ENCODE data around the gene RHOA. TPM values are rescaled to one million over a fixed set of nuclear protein-coding genes. Genes with fewer than 3 reads are reported as not detected.
"Not testable (repeated sequence)": the region's sequence is repeated elsewhere in the genome, so short reads cannot be mapped to it uniquely, and the experiment has no call there.

RHOA gene
- total RNA-seq, 2 experiments from 2014 or later: 518 to 520 TPM

DNA sequence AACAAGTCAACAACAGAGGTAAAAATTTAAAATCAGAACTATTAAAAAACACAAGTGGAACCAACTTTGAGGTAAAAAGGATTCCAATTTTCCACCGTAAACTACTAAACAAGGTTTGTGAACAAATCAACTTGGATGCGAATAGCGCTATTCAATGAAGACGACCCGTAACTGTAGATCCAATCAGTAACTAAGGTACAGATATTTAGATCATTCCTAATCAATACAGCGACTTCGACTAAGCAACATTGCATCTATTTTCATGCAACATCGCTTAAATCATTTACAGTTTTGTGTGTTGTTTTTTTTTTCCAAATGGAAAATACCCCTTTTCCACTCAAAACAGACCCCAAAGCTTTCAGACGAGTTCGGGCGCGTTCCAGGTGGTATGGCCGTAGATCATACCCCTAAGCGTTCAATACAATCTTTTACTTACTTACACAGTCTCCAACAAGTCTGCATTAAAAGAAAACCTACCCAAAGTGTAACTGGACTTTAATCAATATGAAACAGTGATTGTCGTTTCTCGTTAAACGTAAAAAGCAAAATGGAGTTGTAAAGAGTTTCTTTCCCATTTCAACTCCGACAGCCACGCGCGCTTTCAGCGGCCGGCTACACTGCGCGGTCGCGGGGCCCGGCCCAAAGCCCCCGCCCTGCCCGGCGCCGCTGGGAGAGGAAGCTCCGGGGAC is 786 bp downstream of the RHOA start:
- peak overlapping the region; percentile 86 for H3K4me3 Mint-ChIP-seq

DNA sequence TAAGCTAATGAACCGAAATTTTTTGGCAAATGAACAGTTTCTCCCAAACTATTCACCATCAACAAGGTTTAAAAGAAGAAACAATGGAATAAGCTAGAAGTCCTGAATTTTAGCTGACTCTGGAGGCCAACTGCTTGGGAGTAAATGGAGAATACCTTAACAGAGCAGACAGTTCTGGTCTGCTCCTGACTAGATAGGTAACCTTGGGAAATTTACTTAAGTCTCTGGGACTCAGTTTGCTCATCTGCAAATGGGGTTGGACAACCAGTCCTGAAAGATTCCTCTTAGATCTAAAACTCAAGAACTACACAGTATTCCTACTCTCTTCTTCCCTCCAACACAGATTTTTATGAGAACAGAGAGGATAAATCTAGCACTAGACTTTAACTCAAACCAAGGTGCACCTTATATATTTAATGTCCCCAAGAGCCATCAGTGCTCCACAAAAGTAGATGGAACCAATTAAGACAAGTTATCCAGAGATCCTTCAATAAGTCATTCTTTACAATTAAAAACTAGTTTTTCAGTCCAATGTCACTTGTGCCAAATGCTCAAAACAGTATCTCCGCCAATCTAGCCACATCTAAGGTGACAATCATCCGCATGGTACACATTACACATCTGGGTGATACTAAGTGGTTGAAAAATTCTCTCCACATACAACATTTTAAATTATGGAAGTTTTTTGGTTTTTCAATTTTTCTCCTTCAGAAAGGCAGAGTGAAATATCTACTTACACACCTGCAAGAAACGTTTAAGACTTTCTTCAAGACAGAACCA is 1.5 kb downstream of the RHOA start:
- ChIA-PET CTCF (interaction anchor here (1.5 to 4.0 kb wide), 2 partner anchors 33 to 70 kb away, joined by 4 to 21 read pairs; partner anchors contain the start of gene USP4), POLR2A (interaction anchor here (0.6 to 7.1 kb wide), 8 partner anchors 16 to 748 kb away, joined by 3 to 107 read pairs (median 5); partner anchors contain the start of genes CELSR3, GPX1, NICN1 and USP4)
- Mint-ChIP-seq H3K36me3 (ENCODE audit: low read depth) (peaks cover 55% of the 10 kb centered on the region), H3K4me1 (ENCODE audit: low read depth) (peaks cover 61% of the 10 kb centered on the region), H3K4me3 (peak overlapping the region; percentile 86), H3K27ac (peak overlapping the region; percentile 95), H3K9me3 (ENCODE audit: insufficient read depth) (no peaks in the 10 kb centered on the region), H3K27me3 (ENCODE audit: low read depth) (peaks cover 1% of the 10 kb centered on the region)
- DNase-seq: no peak
- ATAC-seq: no peak

More for the DNA sequence above, 786 bp downstream of the RHOA start:
- peaks cover 55% of the 10 kb centered on the region for H3K36me3 Mint-ChIP-seq (ENCODE audit: low read depth)
- ChIA-PET CTCF (interaction anchor here (1.2 to 1.9 kb wide), 2 partner anchors 38 to 71 kb away, joined by 4 to 16 read pairs; partner anchors contain the start of gene USP4), POLR2A (interaction anchor here (0.6 to 7.1 kb wide), 17 partner anchors 9 to 748 kb away, joined by 3 to 107 read pairs (median 5); partner anchors contain the start of genes CELSR3, GPX1, NICN1 and QRICH1)
- H3K27ac Mint-ChIP-seq: peak overlapping the region; percentile 95
- no peak for ATAC-seq
- DNase-seq: no peak
- H3K27me3 Mint-ChIP-seq (ENCODE audit: low read depth): peaks cover 1% of the 10 kb centered on the region
- H3K4me1 Mint-ChIP-seq (ENCODE audit: low read depth): peaks cover 61% of the 10 kb centered on the region
- H3K9me3 Mint-ChIP-seq (ENCODE audit: insufficient read depth): no peaks in the 10 kb centered on the region

DNA sequence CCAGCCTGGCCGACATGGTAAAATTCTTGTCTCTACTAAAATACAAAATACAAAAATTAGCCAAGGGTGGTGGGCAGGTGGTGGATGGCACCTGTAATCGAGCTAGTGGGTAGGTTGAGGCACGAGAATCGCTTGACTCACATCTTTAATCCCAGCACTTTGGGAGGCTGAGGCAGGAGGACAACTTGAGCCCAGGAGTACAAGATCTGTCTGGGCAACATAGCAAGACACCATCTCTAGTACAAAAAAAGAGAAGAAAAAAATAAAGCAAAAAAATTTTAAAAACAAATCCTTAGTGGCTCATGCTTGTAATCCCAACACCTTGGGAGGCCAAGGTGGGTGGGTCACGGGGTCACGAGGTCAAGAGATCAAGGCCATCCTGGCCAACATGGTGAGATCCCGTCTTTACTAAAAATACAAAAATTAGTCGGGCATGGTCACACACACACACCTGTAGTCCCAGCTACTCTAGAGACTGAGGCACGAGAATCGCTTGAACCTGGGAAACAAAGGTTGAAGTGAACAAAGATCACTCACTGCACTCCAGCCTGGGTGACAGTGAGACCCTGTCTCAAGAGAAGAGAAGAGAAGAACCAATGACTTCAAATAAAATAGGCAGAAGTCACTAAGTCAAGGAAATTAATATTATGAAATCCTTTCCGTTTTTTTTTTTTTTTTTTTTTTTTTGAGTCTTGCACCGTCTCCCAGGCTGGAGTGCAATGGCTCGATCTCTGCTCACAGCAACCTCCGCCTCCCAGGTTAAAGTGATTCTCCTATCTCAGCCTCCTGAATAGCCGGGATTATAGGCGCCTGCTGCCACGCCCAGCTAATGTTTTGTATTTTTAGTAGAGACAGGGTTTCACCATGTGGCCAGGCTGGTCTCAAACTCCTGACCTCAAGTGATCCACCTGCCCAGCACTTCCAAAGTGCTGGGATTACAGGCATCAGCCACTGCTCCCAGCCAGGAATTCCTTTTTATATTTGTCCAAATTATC is 4.9 kb downstream of the RHOA start:
- peaks cover 50% of the 10 kb centered on the region for H3K36me3 Mint-ChIP-seq (ENCODE audit: low read depth)
- H3K9me3 Mint-ChIP-seq (ENCODE audit: insufficient read depth): no peaks in the 10 kb centered on the region
- POLR2A ChIA-PET: interaction anchor here (0.6 kb wide), 1 partner anchor 83 kb away, joined by 3 read pairs; no protein-coding TSS in a partner anchor
- peaks cover 42% of the 10 kb centered on the region for H3K4me1 Mint-ChIP-seq (ENCODE audit: low read depth)
- H3K27ac Mint-ChIP-seq: peak overlapping the region; percentile 76
- no peak for ATAC-seq
- no peak overlapping the region for H3K4me3 Mint-ChIP-seq
- CTCF ChIA-PET: interaction anchor here (1.1 to 4.0 kb wide), 3 partner anchors 29 to 236 kb away, joined by 3 to 21 read pairs (median 3); partner anchors contain the start of genes KLHDC8B and USP4
- H3K27me3 Mint-ChIP-seq (ENCODE audit: low read depth): no peaks in the 10 kb centered on the region
- no peak for DNase-seq

DNA sequence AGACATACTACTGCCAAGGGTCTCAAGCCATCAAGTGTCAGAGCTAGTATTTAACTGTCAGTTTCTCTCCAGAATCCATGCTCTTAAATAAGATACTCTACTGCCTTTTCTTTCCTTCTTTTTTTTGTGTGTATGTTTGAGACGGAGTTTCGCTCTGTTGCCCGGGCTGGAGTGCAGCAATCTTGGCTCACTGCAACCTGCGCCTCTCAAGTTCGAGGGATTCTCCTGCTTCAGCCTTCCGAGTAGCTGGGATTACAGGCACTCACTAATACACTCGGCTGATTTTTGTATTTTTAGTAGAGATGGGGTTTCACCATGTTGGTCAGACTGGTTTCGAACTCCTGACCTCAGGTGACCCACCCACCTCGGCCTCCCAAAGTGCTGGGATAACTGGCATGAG is 6.2 kb downstream of the RHOA start:
- not testable (repeated sequence) for H3K9me3 Mint-ChIP-seq (ENCODE audit: insufficient read depth)
- CTCF ChIA-PET: interaction anchor here (1.1 to 1.9 kb wide), 3 partner anchors 28 to 234 kb away, joined by 3 to 6 read pairs (median 3); partner anchors contain the start of genes KLHDC8B and USP4

DNA sequence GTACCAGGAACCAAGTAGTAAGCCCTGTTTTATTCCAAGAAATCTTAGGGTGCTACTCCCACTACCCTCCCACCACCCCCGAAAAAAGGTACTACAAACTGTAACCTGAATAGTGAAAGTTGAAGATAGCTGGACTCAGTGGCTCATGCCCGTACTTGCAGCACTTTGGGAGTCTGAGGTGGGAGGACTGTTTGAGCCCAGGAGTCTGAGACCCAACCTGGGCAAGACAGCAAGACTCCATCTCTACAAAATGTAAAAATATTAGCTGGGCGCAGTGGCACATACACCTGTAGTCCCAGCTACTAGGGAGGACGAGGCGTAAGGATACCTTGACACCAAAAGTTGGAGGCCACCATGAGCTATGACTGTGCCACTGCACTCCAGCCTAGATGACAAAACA is 7.9 kb downstream of the RHOA start:
- H3K27me3 Mint-ChIP-seq (ENCODE audit: low read depth): no peaks in the 10 kb centered on the region
- DNase-seq (no peak), ATAC-seq (no peak)
- H3K27ac Mint-ChIP-seq: no peak overlapping the region
- H3K4me3 Mint-ChIP-seq: no peak overlapping the region
- no peaks in the 10 kb centered on the region for H3K9me3 Mint-ChIP-seq (ENCODE audit: insufficient read depth)
- peaks cover 48% of the 10 kb centered on the region for H3K4me1 Mint-ChIP-seq (ENCODE audit: low read depth)
- CTCF ChIA-PET: interaction anchor here (1.9 kb wide), 1 partner anchor 64 kb away, joined by 6 read pairs; the partner anchor contains the start of gene USP4
- H3K36me3 Mint-ChIP-seq (ENCODE audit: low read depth): peaks cover 51% of the 10 kb centered on the region
- POLR2A ChIA-PET: interaction anchor here (1.0 kb wide), 1 partner anchor 25 kb away, joined by 4 read pairs; the partner anchor contains the start of gene NICN1

More for the DNA sequence above, 6.2 kb downstream of the RHOA start:
- H3K27me3 Mint-ChIP-seq (ENCODE audit: low read depth); DNase-seq; H3K27ac Mint-ChIP-seq; H3K4me3 Mint-ChIP-seq; ATAC-seq: not testable (repeated sequence)
- POLR2A ChIA-PET: interaction anchor here (1.3 kb wide), 1 partner anchor 30 kb away, joined by 4 read pairs; no protein-coding TSS in a partner anchor
- peaks cover 53% of the 10 kb centered on the region for H3K36me3 Mint-ChIP-seq (ENCODE audit: low read depth)
- peaks cover 51% of the 10 kb centered on the region for H3K4me1 Mint-ChIP-seq (ENCODE audit: low read depth)

DNA sequence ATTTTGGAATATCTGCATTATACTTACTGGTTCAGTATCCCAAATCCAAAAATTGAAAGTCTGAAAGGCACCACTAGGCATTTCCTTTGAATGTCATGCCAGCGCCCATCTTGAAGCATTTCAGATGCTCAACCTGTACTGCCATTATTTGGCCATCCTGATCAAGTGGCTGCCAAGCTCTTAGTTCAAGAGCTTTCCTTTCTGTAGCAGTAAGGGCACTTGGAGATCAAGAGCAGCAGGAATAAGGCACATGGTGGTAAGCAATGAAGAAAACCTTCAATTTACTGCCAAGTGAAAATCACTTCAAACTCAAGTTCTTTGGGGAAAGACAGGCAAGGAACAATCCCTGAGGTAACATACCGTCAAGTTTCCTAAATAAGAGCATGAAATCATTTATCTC is 10.0 kb downstream of the RHOA start:
- Mint-ChIP-seq H3K27me3 (ENCODE audit: low read depth) (no peaks in the 10 kb centered on the region), H3K27ac (no peak overlapping the region), H3K4me1 (ENCODE audit: low read depth) (peaks cover 48% of the 10 kb centered on the region), H3K4me3 (no peak overlapping the region), H3K9me3 (ENCODE audit: insufficient read depth) (no peaks in the 10 kb centered on the region), H3K36me3 (ENCODE audit: low read depth) (peaks cover 54% of the 10 kb centered on the region)
- no peak for ATAC-seq
- no peak for DNase-seq
- POLR2A ChIA-PET: interaction anchor here (0.7 to 1.3 kb wide), 3 partner anchors 10 to 155 kb away, joined by 3 read pairs; partner anchors contain the start of gene RHOA
- CTCF ChIA-PET: no interaction called here

DNA sequence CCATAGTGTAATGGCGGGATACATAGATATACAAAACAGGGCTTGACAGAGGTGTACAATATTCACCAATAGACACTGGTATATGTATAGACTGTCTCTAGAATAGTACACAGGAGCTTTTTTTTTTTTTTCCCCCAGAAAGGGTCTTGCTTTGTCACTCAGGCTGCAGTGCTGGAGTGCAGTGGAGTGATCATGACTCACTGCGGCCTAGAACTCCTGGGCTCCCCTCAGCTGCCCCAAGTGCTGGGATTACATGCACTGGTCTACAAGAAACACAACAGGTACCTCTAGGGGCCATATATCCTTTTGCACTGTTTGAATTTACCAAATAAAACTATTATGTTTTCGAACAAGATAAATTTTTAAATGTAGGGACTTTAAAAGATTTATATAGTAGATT is 12.3 kb downstream of the RHOA start:
- ChIA-PET POLR2A (interaction anchor here (0.8 kb wide), 1 partner anchor 12 kb away, joined by 3 read pairs; the partner anchor contains the start of genes RHOA and TCTA), CTCF (no interaction called here)
- DNase-seq (no peak), ATAC-seq (no peak)
- no peaks in the 10 kb centered on the region for H3K9me3 Mint-ChIP-seq (ENCODE audit: insufficient read depth)
- H3K4me1 Mint-ChIP-seq (ENCODE audit: low read depth): peaks cover 54% of the 10 kb centered on the region
- peaks cover 54% of the 10 kb centered on the region for H3K36me3 Mint-ChIP-seq (ENCODE audit: low read depth)
- H3K27ac Mint-ChIP-seq: no peak overlapping the region
- H3K4me3 Mint-ChIP-seq: no peak overlapping the region
- H3K27me3 Mint-ChIP-seq (ENCODE audit: low read depth): no peaks in the 10 kb centered on the region

DNA sequence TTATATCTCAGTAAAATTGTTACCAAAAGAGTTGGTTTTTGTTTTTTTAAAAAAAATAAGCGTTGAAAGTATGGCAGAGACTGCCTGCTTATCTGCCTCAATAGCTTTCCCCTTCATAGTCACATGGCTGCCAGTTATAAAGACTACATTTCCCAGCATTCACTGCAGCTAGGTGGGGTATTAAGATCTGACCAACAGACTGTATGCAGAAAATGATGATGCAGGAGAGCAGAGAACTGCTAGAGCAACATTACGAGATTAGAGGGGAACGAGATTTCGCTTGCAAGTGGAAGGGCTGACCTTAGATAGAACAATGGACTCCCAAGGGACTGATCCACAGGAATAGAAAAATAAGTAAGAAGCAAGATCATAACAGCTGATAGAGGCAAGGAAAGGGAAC is 14.3 kb downstream of the RHOA start:
- no peaks in the 10 kb centered on the region for H3K9me3 Mint-ChIP-seq (ENCODE audit: insufficient read depth)
- peaks cover 57% of the 10 kb centered on the region for H3K4me1 Mint-ChIP-seq (ENCODE audit: low read depth)
- no peak for ATAC-seq
- H3K27me3 Mint-ChIP-seq (ENCODE audit: low read depth): no peaks in the 10 kb centered on the region
- ChIA-PET POLR2A (interaction anchor here (0.7 to 1.3 kb wide), 2 partner anchors 15 to 137 kb away, joined by 3 read pairs; no protein-coding TSS in a partner anchor), CTCF (interaction anchor here (0.7 to 1.0 kb wide), 2 partner anchors 11 to 57 kb away, joined by 3 to 4 read pairs; no protein-coding TSS in a partner anchor)
- DNase-seq: no peak
- peak overlapping the region; percentile 0 for H3K27ac Mint-ChIP-seq
- H3K36me3 Mint-ChIP-seq (ENCODE audit: low read depth): peaks cover 50% of the 10 kb centered on the region
- no peak overlapping the region for H3K4me3 Mint-ChIP-seq

DNA sequence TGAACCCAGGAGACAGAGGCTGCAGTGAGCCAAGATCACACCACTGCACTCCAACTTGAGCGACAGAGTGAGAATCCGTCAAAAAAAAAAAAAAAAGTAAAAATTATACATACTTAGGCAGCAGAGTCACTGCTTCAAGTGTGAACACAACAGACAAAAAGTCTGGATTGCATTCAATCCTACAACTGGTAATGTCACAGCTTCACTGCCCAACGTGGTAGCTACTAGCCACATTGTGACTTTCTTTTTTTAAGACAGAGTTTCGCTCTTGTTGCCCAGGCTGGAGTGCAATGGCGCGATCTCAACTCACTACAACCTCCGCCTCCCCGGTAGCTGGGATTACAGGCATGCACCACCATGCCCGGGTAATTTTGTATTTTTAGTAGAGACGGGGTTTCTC is 20.5 kb downstream of the RHOA start:
- H3K4me1 Mint-ChIP-seq (ENCODE audit: low read depth): peaks cover 33% of the 10 kb centered on the region
- H3K27me3 Mint-ChIP-seq (ENCODE audit: low read depth); H3K27ac Mint-ChIP-seq; H3K4me3 Mint-ChIP-seq; DNase-seq; POLR2A ChIA-PET; CTCF ChIA-PET; H3K9me3 Mint-ChIP-seq (ENCODE audit: insufficient read depth); ATAC-seq: not testable (repeated sequence)
- H3K36me3 Mint-ChIP-seq (ENCODE audit: low read depth): peaks cover 37% of the 10 kb centered on the region

DNA sequence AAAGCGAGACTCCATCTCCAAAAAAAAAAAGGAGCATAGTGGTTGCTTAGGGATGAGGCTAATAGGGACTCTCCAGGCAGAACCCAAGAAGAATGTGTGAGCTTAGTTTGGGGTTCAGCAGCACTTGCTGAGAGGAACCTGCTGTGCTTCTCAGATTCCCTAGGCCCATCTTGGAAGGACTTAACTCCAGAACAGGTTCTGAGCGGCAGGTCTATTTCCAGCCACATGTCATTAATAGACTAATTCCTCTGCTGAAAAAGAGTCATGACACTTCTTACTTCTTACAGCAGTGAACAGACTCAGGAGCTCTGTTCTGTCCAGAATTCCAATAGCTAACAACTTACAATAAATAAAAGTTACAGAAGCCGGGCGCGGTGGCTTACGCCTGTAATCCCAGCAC is 22.5 kb downstream of the RHOA start:
- H3K36me3 Mint-ChIP-seq (ENCODE audit: low read depth): peaks cover 24% of the 10 kb centered on the region
- no peak overlapping the region for H3K27ac Mint-ChIP-seq
- no peak overlapping the region for H3K4me3 Mint-ChIP-seq
- ATAC-seq (no peak), DNase-seq (no peak)
- ChIA-PET POLR2A (interaction anchor here (0.6 kb wide), 1 partner anchor 40 kb away, joined by 4 read pairs; the partner anchor contains the start of gene NICN1), CTCF (interaction anchor here (0.8 kb wide), 1 partner anchor 49 kb away, joined by 4 read pairs; the partner anchor contains the start of gene USP4)
- peaks cover 23% of the 10 kb centered on the region for H3K4me1 Mint-ChIP-seq (ENCODE audit: low read depth)
- no peaks in the 10 kb centered on the region for H3K27me3 Mint-ChIP-seq (ENCODE audit: low read depth)
- H3K9me3 Mint-ChIP-seq (ENCODE audit: insufficient read depth): no peaks in the 10 kb centered on the region

All from activated CD8-positive, alpha-beta T cell treated with anti-CD3 and anti-CD28 coated beads, Interleukin-2, amount 10 ng/mL, durations not matched to agents 7 days and 5 days (primary cell).